HepG2 (cell line): ENCODE results near the gene EED. TPM values are rescaled to one million over a fixed set of nuclear protein-coding genes. Genes with fewer than 3 reads are reported as not detected.

ENCODE experiments used
- ATF7-NPFF ChIP-seq: sonication (generic); formaldehyde crosslinking; IDR thresholded peaks from 2 replicates; pipeline ENCODE4 v1.8.1; 2023; ENCODE audit warnings: mild to moderate bottlenecking, low read depth, missing genetic modification reagents, moderate library complexity
- CSRNP2 ChIP-seq: sonication (generic); formaldehyde crosslinking; conservative IDR thresholded peaks from 2 replicates; pipeline ENCODE4 v1.8.0; 2022; ENCODE audit warnings: low read depth, missing genetic modification reagents
- ETV6 ChIP-seq: sonication (generic); formaldehyde crosslinking; conservative IDR thresholded peaks from 2 replicates; pipeline ENCODE4 v1.4.0; 2020; ENCODE audit warnings: missing genetic modification reagents
- GATAD2A ChIP-seq: IDR thresholded peaks from 2 replicates; pipeline ENCODE4 v1.6.1; 2016
- HDAC2 ChIP-seq: sonication (generic); formaldehyde crosslinking; IDR thresholded peaks from 2 replicates; pipeline ENCODE4 v1.4.0; 2020; ENCODE audit warnings: missing genetic modification reagents
- HNF1A ChIP-seq, 2 experiments: sonication (generic) in 1 of 2; formaldehyde crosslinking in 1 of 2; IDR thresholded peaks; 2 replicates each; pipeline versions ENCODE4 v1.4.0 to v1.6.1; 2016 to 2020; ENCODE audit warnings: borderline replicate concordance in 1 of 2, low read depth in 1 of 2, mild to moderate bottlenecking in 1 of 2, missing genetic modification reagents in 1 of 2
- HNRNPK ChIP-seq: fragments of 200-400 bp; formaldehyde crosslinking; IDR thresholded peaks from 2 replicates; pipeline ENCODE4 v1.6.1; 2018; ENCODE audit warnings: low read length, low read depth, moderate library complexity, mild to moderate bottlenecking; ENCODE audit not compliant: poor library complexity, severe bottlenecking
- JUN ChIP-seq: sonication (generic); formaldehyde crosslinking; IDR thresholded peaks from 2 replicates; pipeline ENCODE4 v1.4.0; 2020; ENCODE audit warnings: mild to moderate bottlenecking, missing genetic modification reagents
- MATR3 ChIP-seq: sonication (generic); formaldehyde crosslinking; IDR thresholded peaks from 2 replicates; pipeline ENCODE4 v1.4.0; 2020; ENCODE audit warnings: missing genetic modification reagents
- ZNF101 ChIP-seq: sonication (generic); formaldehyde crosslinking; IDR thresholded peaks from 2 replicates; pipeline ENCODE4 v1.4.0; 2020; ENCODE audit warnings: mild to moderate bottlenecking, low read depth, missing genetic modification reagents, borderline replicate concordance
- ZNF282 ChIP-seq: fragments of 450-650 bp; IDR thresholded peaks from 2 replicates; pipeline ENCODE4 v1.6.1; 2018; ENCODE audit not compliant: partially characterized antibody
- ZNF569 ChIP-seq: sonication (generic); formaldehyde crosslinking; IDR thresholded peaks from 2 replicates; pipeline ENCODE4 v1.5.0; 2020; ENCODE audit warnings: mild to moderate bottlenecking, missing genetic modification reagents, moderate library complexity, borderline replicate concordance
- ZNF713 ChIP-seq: sonication (generic); formaldehyde crosslinking; IDR thresholded peaks from 2 replicates; pipeline ENCODE4 v1.4.0; 2020; ENCODE audit warnings: mild to moderate bottlenecking, missing genetic modification reagents
- ZNF724P ChIP-seq: sonication (generic); formaldehyde crosslinking; IDR thresholded peaks from 2 replicates; pipeline ENCODE4 v1.8.0; 2022; ENCODE audit warnings: missing genetic modification reagents, borderline replicate concordance
- ZNF75D ChIP-seq: sonication (generic); formaldehyde crosslinking; IDR thresholded peaks from 2 replicates; pipeline ENCODE4 v1.8.1; 2023; ENCODE audit warnings: missing genetic modification reagents, mild to moderate bottlenecking, borderline replicate concordance
- ZSCAN22 ChIP-seq: sonication (generic); formaldehyde crosslinking; IDR thresholded peaks from 2 replicates; pipeline ENCODE4 v1.4.0; 2020; ENCODE audit warnings: mild to moderate bottlenecking, missing genetic modification reagents
- polyA plus RNA-seq, 8 experiments: library from polyadenylated mRNA; depleted of rRNA in 3 of 8; stranded (reverse) in 7 of 8; unstranded in 1 of 8; fragments of >200 nt; fragmentation: Illumina TruSeq in 4 of 8; extraction: Trizol in 4 of 8; gene quantifications; 2 replicates each; pipeline versions ENCODE4 v1.2.1 to v1.2.3, GENCODE V29; 2011 to 2016; ENCODE audit warnings: low read depth in 4 of 8, missing spikeins in 1 of 8, mixed read lengths in 1 of 8; ENCODE audit not compliant: insufficient read depth in 1 of 8
- total RNA-seq, 5 experiments: library from RNA; depleted of rRNA; stranded (reverse); fragments of >200 nt; fragmentation: Illumina TruSeq; extraction: Trizol; gene quantifications; 2 replicates each; pipeline ENCODE4 v1.2.3, GENCODE V29; 2016; ENCODE audit warnings: low read depth in 1 of 5
- TF ChIP-seq, protein P1 (sequence below): IDR thresholded peaks from 2 replicates; pipeline ENCODE4 v1.6.1; 2012; ENCODE audit warnings: low read depth, low read length, improper control_type of control experiment
- TF ChIP-seq, protein P2 (sequence below): sonication (generic); formaldehyde crosslinking; IDR thresholded peaks from 2 replicates; pipeline ENCODE4 v1.4.0; 2020; ENCODE audit warnings: missing genetic modification reagents

The EED gene
- total and polyA plus RNA-seq, 2 of the 13 experiments (the other 11 are each of a cell fraction or from before 2014, with no cell fraction given) = 11.0 to 28.4 TPM

GRCh38 chr11:86205421-86206336, 38.9 kb upstream of the EED start (continued):
- TF ChIP-seq HNF1A (IDR thresholded peaks at IDR 0.05; ENCODE audit: low read depth) (no peak), HNF1A (CRISPR knock-in tag; IDR thresholded peaks at IDR 0.05; ENCODE audit: borderline replicate concordance) (no peak), ZNF724P (CRISPR knock-in tag) (no peak), ZNF569 (CRISPR knock-in tag) (no peak), HNRNPK (no peak), HDAC2 (CRISPR knock-in tag) (peak; percentile 33; the same call in 1 of the 2 replicates), ATF7-NPFF (CRISPR knock-in tag) (no peak), GATAD2A (peak; percentile 67; the same call in 1 of the 2 replicates), ZNF713 (no peak), ZNF282 (no peak), ETV6 (no peak), MATR3 (CRISPR knock-in tag) (no peak), ZNF75D (CRISPR knock-in tag) (no peak), JUN (CRISPR knock-in tag) (no peak), ZSCAN22 (CRISPR knock-in tag) (no peak), ZNF101 (CRISPR knock-in tag) (no peak), CSRNP2 (no peak)
- TF ChIP-seq, protein P1, sequence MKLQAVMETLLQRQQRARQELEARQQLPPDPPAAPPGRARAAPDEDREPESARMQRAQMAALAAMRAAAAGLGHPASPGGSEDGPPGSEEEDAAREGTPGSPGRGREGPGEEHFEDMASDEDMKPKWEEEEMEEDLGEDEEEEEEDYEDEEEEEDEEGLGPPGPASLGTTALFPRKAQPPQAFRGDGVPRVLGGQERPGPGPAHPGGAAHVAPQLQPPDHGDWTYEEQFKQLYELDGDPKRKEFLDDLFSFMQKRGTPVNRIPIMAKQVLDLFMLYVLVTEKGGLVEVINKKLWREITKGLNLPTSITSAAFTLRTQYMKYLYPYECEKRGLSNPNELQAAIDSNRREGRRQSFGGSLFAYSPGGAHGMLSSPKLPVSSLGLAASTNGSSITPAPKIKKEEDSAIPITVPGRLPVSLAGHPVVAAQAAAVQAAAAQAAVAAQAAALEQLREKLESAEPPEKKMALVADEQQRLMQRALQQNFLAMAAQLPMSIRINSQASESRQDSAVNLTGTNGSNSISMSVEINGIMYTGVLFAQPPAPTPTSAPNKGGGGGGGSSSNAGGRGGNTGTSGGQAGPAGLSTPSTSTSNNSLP = 0 out of 2 replicates have a peak, but pooled peaks have one; percentile 67
- TF ChIP-seq, protein P2, sequence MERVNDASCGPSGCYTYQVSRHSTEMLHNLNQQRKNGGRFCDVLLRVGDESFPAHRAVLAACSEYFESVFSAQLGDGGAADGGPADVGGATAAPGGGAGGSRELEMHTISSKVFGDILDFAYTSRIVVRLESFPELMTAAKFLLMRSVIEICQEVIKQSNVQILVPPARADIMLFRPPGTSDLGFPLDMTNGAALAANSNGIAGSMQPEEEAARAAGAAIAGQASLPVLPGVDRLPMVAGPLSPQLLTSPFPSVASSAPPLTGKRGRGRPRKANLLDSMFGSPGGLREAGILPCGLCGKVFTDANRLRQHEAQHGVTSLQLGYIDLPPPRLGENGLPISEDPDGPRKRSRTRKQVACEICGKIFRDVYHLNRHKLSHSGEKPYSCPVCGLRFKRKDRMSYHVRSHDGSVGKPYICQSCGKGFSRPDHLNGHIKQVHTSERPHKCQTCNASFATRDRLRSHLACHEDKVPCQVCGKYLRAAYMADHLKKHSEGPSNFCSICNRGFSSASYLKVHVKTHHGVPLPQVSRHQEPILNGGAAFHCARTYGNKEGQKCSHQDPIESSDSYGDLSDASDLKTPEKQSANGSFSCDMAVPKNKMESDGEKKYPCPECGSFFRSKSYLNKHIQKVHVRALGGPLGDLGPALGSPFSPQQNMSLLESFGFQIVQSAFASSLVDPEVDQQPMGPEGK (CRISPR knock-in tag) = 0 out of 2 replicates have a peak, but pooled peaks have one; percentile 13
